ENCODE data around the gene ZNF687.
"Not testable (repeated sequence)": the region's sequence is repeated elsewhere in the genome, so short reads cannot be mapped to it uniquely, and the experiment has no call there.

Gene ZNF687

GRCh38 chr1:151281969-151282882 lies at the start of gene ZNF687:
Gene ZNF687, plus strand, starts transcription at chr1:151282299. Its CDS starts 3,993 bp downstream, at chr1:151286292.
- peak; percentile 100 for DNase-seq (ENCODE audit: low read depth, low spot score)

- no peak for DNase-seq (ENCODE audit: low read depth, low spot score)
Measured at GRCh38 chr1:151235235-151235634, 46.9 kb upstream of the ZNF687 start.

GRCh38 chr1:151237678-151238466 lies 44.2 kb upstream of the ZNF687 start:
- no peak for DNase-seq (ENCODE audit: low read depth, low spot score)

GRCh38 chr1:151238467-151238739 lies 43.7 kb upstream of the ZNF687 start:
- DNase-seq (ENCODE audit: low read depth, low spot score): no peak

- DNase-seq (ENCODE audit: low read depth, low spot score): no peak
Measured at GRCh38 chr1:151242442-151242841, 39.7 kb upstream of the ZNF687 start.

GRCh38 chr1:151243683-151244216 lies 38.3 kb upstream of the ZNF687 start:
- no peak for DNase-seq (ENCODE audit: low read depth, low spot score)

- DNase-seq (ENCODE audit: low read depth, low spot score): no peak
Measured at GRCh38 chr1:151246786-151247185, 35.3 kb upstream of the ZNF687 start.

- peak; percentile 25 for DNase-seq (ENCODE audit: low read depth, low spot score)
Measured at GRCh38 chr1:151251656-151252470, 30.2 kb upstream of the ZNF687 start.

- DNase-seq (ENCODE audit: low read depth, low spot score): peak; percentile 91
Measured at GRCh38 chr1:151254217-151255213, 27.6 kb upstream of the ZNF687 start, which contains the start of gene PSMD4. Gene PSMD4, plus strand, starts transcription at chr1:151254734. Its CDS starts 49 bp downstream, at chr1:151254783.

GRCh38 chr1:151255381-151255780 lies 26.7 kb upstream of the ZNF687 start:
- DNase-seq (ENCODE audit: low read depth, low spot score): no peak

- no peak for DNase-seq (ENCODE audit: low read depth, low spot score)
Measured at GRCh38 chr1:151259351-151259750, 22.7 kb upstream of the ZNF687 start.

GRCh38 chr1:151265446-151266236 lies 16.5 kb upstream of the ZNF687 start:
- no peak for DNase-seq (ENCODE audit: low read depth, low spot score)

GRCh38 chr1:151266315-151266714 lies 15.8 kb upstream of the ZNF687 start:
- DNase-seq (ENCODE audit: low read depth, low spot score): no peak

GRCh38 chr1:151266821-151267220 lies 15.3 kb upstream of the ZNF687 start:
- DNase-seq (ENCODE audit: low read depth, low spot score): no peak

GRCh38 chr1:151267760-151268159 lies 14.3 kb upstream of the ZNF687 start:
- no peak for DNase-seq (ENCODE audit: low read depth, low spot score)

- DNase-seq (ENCODE audit: low read depth, low spot score): no peak
Measured at GRCh38 chr1:151273924-151274466, 8.1 kb upstream of the ZNF687 start.

GRCh38 chr1:151275341-151275740 lies 6.8 kb upstream of the ZNF687 start:
- not testable (repeated sequence) for DNase-seq (ENCODE audit: low read depth, low spot score)

GRCh38 chr1:151277249-151277648 lies 4.8 kb upstream of the ZNF687 start:
- DNase-seq (ENCODE audit: low read depth, low spot score): no peak
